K562 (cell line): ENCODE results near the gene SMG6. TPM values are rescaled to one million over a fixed set of nuclear protein-coding genes. Genes with fewer than 3 reads are reported as not detected.

ENCODE experiments used
- ATAC-seq: fragments of 200-7000 bp; cut with Tn5 transposase; 3 replicates; pipeline ENCODE4 v1.9.1; 2020; ENCODE audit warnings: moderate library complexity
- BruUV-seq: library from RNA; stranded (reverse); fragments of 400-500 nt; replicated peaks from 2 replicates; lab custom pipeline; 2021; lab: Mats Ljungman, UMichigan
- CTCF ChIA-PET: fragments of 300-600 bp; formaldehyde crosslinking; extraction: SDS; loops from one replicate; lab custom pipeline; 2021; ENCODE audit warnings: low intra/inter-chr PET ratio; lab: Yijun Ruan, JAX
- POLR2A ChIA-PET: fragments of 300-600, 350-650 bp; sonication (Branson Sonifier 250); formaldehyde crosslinking; extraction: SDS; loops from one replicate; lab custom pipeline; 2021; ENCODE audit warnings: antibody characterized with exemption, inconsistent platforms; lab: Yijun Ruan, JAX
- DNase-seq, 4 experiments: peaks; one replicate each; pipeline versions ENCODE4 v3.0.0 to v3.0.0-alpha.2; 2011 to 2018; ENCODE audit warnings: low spot score in 3 of 4, mixed read lengths in 3 of 4; ENCODE audit errors: extremely low read depth in 1 of 4
- FAIRE-seq: peaks from 2 replicates; lab custom pipeline; 2011; peaks lifted over from hg19 to GRCh38; lab: Jason Lieb, UNC
- H2AFZ ChIP-seq: 2 replicates; pipeline ENCODE4 v1.6.0; 2011; ENCODE audit warnings: low read depth, low read length, control low read depth, inconsistent platforms
- H3K27ac ChIP-seq: fragments of 200-600 bp; 3 replicates; pipeline ENCODE4 v1.8.0; 2011; ENCODE audit warnings: low read depth, mild to moderate bottlenecking, control low read depth, inconsistent platforms, low read length, moderate library complexity, mixed read lengths; ENCODE audit errors: extremely low read depth
- H3K27me3 ChIP-seq, 2 experiments: fragments of 300-600 bp in 1 of 2; 2 replicates in 1 of 2; 3 replicates in 1 of 2; pipeline versions ENCODE4 v1.6.0 to v1.8.0; 2011; ENCODE audit warnings: inconsistent platforms in 2 of 2, low read length in 2 of 2, mild to moderate bottlenecking in 1 of 2, mixed read lengths in 1 of 2, moderate library complexity in 1 of 2; ENCODE audit not compliant: control insufficient read depth in 2 of 2, insufficient read depth in 2 of 2
- H3K36me3 ChIP-seq: fragments of 300-600 bp; 3 replicates; pipeline ENCODE4 v1.8.0; 2011; ENCODE audit warnings: mild to moderate bottlenecking, low read length, inconsistent platforms; ENCODE audit not compliant: control insufficient read depth, insufficient read depth
- H3K4me1 ChIP-seq, 2 experiments: fragments of 200-600 bp in 1 of 2; replicated peaks in 1 of 2; 2 replicates in 1 of 2; 3 replicates in 1 of 2; pipeline versions ENCODE4 v1.5.1 to v1.8.0; 2011; ENCODE audit warnings: inconsistent platforms in 2 of 2, low read length in 2 of 2, mild to moderate bottlenecking in 1 of 2, mixed read lengths in 1 of 2, moderate library complexity in 1 of 2; ENCODE audit not compliant: control insufficient read depth in 2 of 2, insufficient read depth in 2 of 2
- H3K4me2 ChIP-seq: 2 replicates; pipeline ENCODE4 v1.6.1; 2011; ENCODE audit warnings: low read length, control low read depth, inconsistent platforms, mixed read lengths; ENCODE audit not compliant: insufficient read depth
- H3K4me3 ChIP-seq: fragments of 200-600 bp; sonication (generic), shearing (Covaris generic); 2 replicates; pipeline ENCODE4 v1.5.1; 2016; ENCODE audit warnings: control low read depth, inconsistent platforms
- H3K79me2 ChIP-seq: fragments of 200-600 bp; 3 replicates; pipeline ENCODE4 v1.8.0; 2011; ENCODE audit warnings: low read length, inconsistent platforms; ENCODE audit not compliant: control insufficient read depth, insufficient read depth
- H3K9ac ChIP-seq, 2 experiments: 2 replicates each; pipeline versions ENCODE4 v1.6.0 to v1.6.1; 2011; ENCODE audit warnings: low read depth in 2 of 2, low read length in 2 of 2, control low read depth in 1 of 2, inconsistent platforms in 1 of 2, mild to moderate bottlenecking in 1 of 2, mixed read lengths in 1 of 2; ENCODE audit not compliant: insufficient read depth in 1 of 2
- H3K9me1 ChIP-seq: one replicate; pipeline ENCODE4 v1.6.0; 2011; ENCODE audit warnings: inconsistent platforms, mild to moderate bottlenecking, low read length, moderate library complexity; ENCODE audit not compliant: control insufficient read depth, insufficient read depth
- H3K9me3 ChIP-seq: replicated peaks from 2 replicates; pipeline ENCODE4 v1.5.1; 2011; ENCODE audit warnings: low read depth, low read length, inconsistent platforms; ENCODE audit not compliant: control insufficient read depth, insufficient read depth
- H4K20me1 ChIP-seq: replicated peaks from 2 replicates; pipeline ENCODE4 v1.6.1; 2011; ENCODE audit warnings: low read length, inconsistent platforms, mixed read lengths; ENCODE audit not compliant: control insufficient read depth, insufficient read depth
- CHD2 ChIP-seq: IDR thresholded peaks from 2 replicates; pipeline ENCODE4 v1.6.1; 2011; ENCODE audit warnings: low read depth, low read length
- CREBBP ChIP-seq: IDR thresholded peaks from one replicate; pipeline ENCODE4 v1.6.1; 2012; ENCODE audit warnings: low read depth, mild to moderate bottlenecking, control low read depth, inconsistent platforms, low read length
- DMBX1 ChIP-seq: fragments of 250-450 bp; sonication (Bioruptor Pico); IDR thresholded peaks from 2 replicates; pipeline ENCODE4 v1.8.0; 2022; ENCODE audit warnings: inconsistent platforms, mild to moderate bottlenecking, moderate library complexity, borderline replicate concordance
- GMEB1 ChIP-seq: fragments of 250-450 bp; sonication (Bioruptor Pico); IDR thresholded peaks from 2 replicates; pipeline ENCODE4 v1.4.0; 2020; ENCODE audit warnings: mild to moderate bottlenecking
- HLTF ChIP-seq: fragments of 450-650 bp; IDR thresholded peaks from 2 replicates; pipeline ENCODE4 v1.6.1; 2016
- JUNB ChIP-seq: fragments of 450-650 bp; formaldehyde crosslinking; conservative IDR thresholded peaks from 2 replicates; pipeline ENCODE4 v1.4.0; 2020; ENCODE audit warnings: mild to moderate bottlenecking
- MECOM ChIP-seq: fragments of 250-450 bp; sonication (Bioruptor Pico); IDR thresholded peaks from 2 replicates; pipeline ENCODE4 v1.8.0; 2022; ENCODE audit warnings: inconsistent platforms
- POLR2AphosphoS5 ChIP-seq: IDR thresholded peaks from 2 replicates; pipeline ENCODE4 v1.6.1; 2011; ENCODE audit warnings: mild to moderate bottlenecking, low read depth, low read length, moderate library complexity; ENCODE audit not compliant: control insufficient read depth, insufficient read depth
- RHOXF2B ChIP-seq: fragments of 250-450 bp; sonication (Bioruptor Pico); conservative IDR thresholded peaks from 2 replicates; pipeline ENCODE4 v1.5.1; 2021
- SPI1 ChIP-seq: IDR thresholded peaks from 2 replicates; pipeline ENCODE4 v1.6.1; 2011; ENCODE audit warnings: low read depth, low read length, control low read depth, borderline replicate concordance
- SRSF7 ChIP-seq: fragments of 200-400 bp; formaldehyde crosslinking; optimal IDR thresholded peaks from 2 replicates; pipeline ENCODE3; 2017; ENCODE audit warnings: mild to moderate bottlenecking, low read depth, low read length
- ZBTB1 ChIP-seq: sonication (generic); formaldehyde crosslinking; IDR thresholded peaks from 2 replicates; pipeline ENCODE4 v1.8.1; 2023; ENCODE audit warnings: missing genetic modification reagents, low read depth, mild to moderate bottlenecking, borderline replicate concordance
- ZFP30 ChIP-seq: fragments of 250-450 bp; sonication (Bioruptor Pico); IDR thresholded peaks from 2 replicates; pipeline ENCODE4 v1.8.0; 2022; ENCODE audit warnings: moderate library complexity, mild to moderate bottlenecking, inconsistent platforms, borderline replicate concordance
- ZFPM2 ChIP-seq: fragments of 250-450 bp; sonication (Bioruptor Pico); IDR thresholded peaks from 2 replicates; pipeline ENCODE4 v1.5.1; 2022; ENCODE audit warnings: mild to moderate bottlenecking
- ZNF644 ChIP-seq: fragments of 200-800 bp; sonication (Bioruptor generic); IDR thresholded peaks from 2 replicates; pipeline ENCODE4 v1.6.1; 2016; ENCODE audit warnings: low read depth, missing genetic modification characterization, missing compliant biosample characterization
- ZNF668 ChIP-seq: fragments of 250-450 bp; sonication (Bioruptor Pico); IDR thresholded peaks from 2 replicates; pipeline ENCODE4 v1.8.0; 2022; ENCODE audit warnings: mild to moderate bottlenecking, inconsistent platforms
- ZNF778 ChIP-seq: fragments of 450-650 bp; formaldehyde crosslinking; IDR thresholded peaks from 2 replicates; pipeline ENCODE4 v1.4.0; 2020; ENCODE audit warnings: mild to moderate bottlenecking, moderate library complexity
- WGBS: fragments of 100-300 bp; shearing (Covaris generic); methylation state at CpG from one replicate; pipeline ENCODE4 v1.1.6; 2016; ENCODE audit warnings: low coverage, mixed read lengths; ENCODE audit not compliant: insufficient coverage; ENCODE audit errors: missing lambda C conversion rate; 5-methylcytosine and 5-hydroxymethylcytosine counted together
- in situ Hi-C: fragments of 300-500 bp; cut with MboI; formaldehyde crosslinking; loops from 4 replicates; pipeline ENCODE4 v1.15.0; 2018; ENCODE audit warnings: inconsistent platforms, mixed read lengths
- intact Hi-C: fragments of 100-400 bp; cut with micrococcal nuclease; formaldehyde crosslinking; loops from 2 replicates; pipeline ENCODE4 v1.14.2; 2022
- polyA plus RNA-seq, 8 experiments: library from polyadenylated mRNA; depleted of rRNA in 4 of 8; stranded (reverse) in 5 of 8; unstranded in 3 of 8; fragments of >200 nt; fragmentation: Nextera tagmentation in 2 of 8; fragmentation: Illumina TruSeq in 1 of 8; extraction: Ambion mirVana in 2 of 8; extraction: Trizol in 1 of 8; gene quantifications; 2 replicates each; pipeline versions ENCODE4 v1.2.1 to v1.2.3, GENCODE V29; 2011 to 2014; ENCODE audit warnings: inconsistent platforms in 1 of 8, missing spikeins in 1 of 8
- total RNA-seq, 7 experiments: library from RNA; depleted of rRNA in 6 of 7; stranded (reverse); fragments of >200 nt in 6 of 7; fragmentation: Illumina TruSeq in 2 of 7; extraction: Trizol in 2 of 7; gene quantifications; 2 replicates each; pipeline versions ENCODE4 v1.2.1 to v1.2.3, GENCODE V29; 2011 to 2021; ENCODE audit warnings: low replicate concordance in 1 of 7
- TF ChIP-seq, protein P1 (sequence below): sonication (generic); formaldehyde crosslinking; IDR thresholded peaks from 2 replicates; pipeline ENCODE4 v1.8.0; 2022; ENCODE audit warnings: mild to moderate bottlenecking, low read depth, missing genetic modification reagents
- TF ChIP-seq, protein P2 (sequence below): fragments of 250-450 bp; sonication (Bioruptor Pico); IDR thresholded peaks from 2 replicates; pipeline ENCODE4 v1.9.0; 2021; ENCODE audit warnings: mild to moderate bottlenecking
- TF ChIP-seq, protein P3 (sequence below): fragments of 450-650 bp; IDR thresholded peaks from 2 replicates; pipeline ENCODE4 v1.6.1; 2016; ENCODE audit warnings: borderline replicate concordance

Gene SMG6
- total and polyA plus RNA-seq, 9 of the 15 experiments (the other 6 are each of a cell fraction or from before 2014, with no cell fraction given), result 0.44 to 13.9 (median 6.0) TPM

DNA sequence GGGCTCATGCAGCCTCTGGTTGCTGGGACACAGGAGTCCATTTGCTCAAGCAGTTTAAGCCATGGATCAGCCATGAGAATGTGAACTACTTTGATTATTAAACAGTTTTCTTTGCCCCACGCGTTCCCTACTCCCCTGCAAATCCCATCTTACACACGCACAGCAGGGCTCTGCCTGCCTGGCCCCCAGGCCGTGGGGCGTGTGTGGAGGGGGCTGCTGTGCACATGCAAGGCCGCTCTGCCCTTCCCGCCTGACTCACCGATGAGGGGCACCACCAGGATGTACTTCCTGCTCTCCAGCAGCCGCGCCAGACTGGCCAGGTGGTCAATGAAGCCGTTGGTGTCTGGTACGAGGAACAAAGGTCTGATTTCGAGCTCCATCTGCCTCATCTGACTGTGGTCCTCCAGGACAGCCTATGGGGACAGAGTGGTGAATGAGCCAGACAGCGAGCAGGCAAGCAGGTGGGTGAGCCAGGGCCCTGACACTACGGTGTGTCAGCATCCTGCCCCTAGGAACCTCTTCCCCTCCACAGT, 235.0 kb downstream of the SMG6 start:
- WGBS, result 82% methylated on average over 10 of the region's 15 CpGs
- ChIA-PET POLR2A (interaction anchor here (1.1 kb wide), 1 partner anchor 9 kb away, joined by 4 read pairs; no protein-coding TSS in a partner anchor), CTCF (no interaction called here)
- Histone ChIP-seq H3K9ac (no peak overlapping the region), H3K27me3 (no peaks in the 10 kb centered on the region), H3K4me2 (no peak overlapping the region), H4K20me1 (no peaks in the 10 kb centered on the region), H3K9me3 (no peaks in the 10 kb centered on the region), H3K4me1 (peaks cover 0 to 6% of the 10 kb centered on the region in 2 experiments; a peak in 1 of 5 replicates), H3K27ac (no peak overlapping the region), H2AFZ (no peak overlapping the region), H3K9me1 (no peaks in the 10 kb centered on the region), H3K79me2 (no peaks in the 10 kb centered on the region), H3K36me3 (peaks cover 21% of the 10 kb centered on the region; the same call in 2 of the 3 replicates), H3K4me3 (no peak overlapping the region)
- in situ Hi-C loops (loop anchor here (10.0 kb wide), 1 partner anchor 176 kb away; no protein-coding TSS in a partner anchor), intact Hi-C loops (no loop called here)
- BruUV-seq, result no TSS peak
- no peak for DNase-seq
- FAIRE-seq, result no peak
- ATAC-seq, result no peak
- TF ChIP-seq, protein P1, sequence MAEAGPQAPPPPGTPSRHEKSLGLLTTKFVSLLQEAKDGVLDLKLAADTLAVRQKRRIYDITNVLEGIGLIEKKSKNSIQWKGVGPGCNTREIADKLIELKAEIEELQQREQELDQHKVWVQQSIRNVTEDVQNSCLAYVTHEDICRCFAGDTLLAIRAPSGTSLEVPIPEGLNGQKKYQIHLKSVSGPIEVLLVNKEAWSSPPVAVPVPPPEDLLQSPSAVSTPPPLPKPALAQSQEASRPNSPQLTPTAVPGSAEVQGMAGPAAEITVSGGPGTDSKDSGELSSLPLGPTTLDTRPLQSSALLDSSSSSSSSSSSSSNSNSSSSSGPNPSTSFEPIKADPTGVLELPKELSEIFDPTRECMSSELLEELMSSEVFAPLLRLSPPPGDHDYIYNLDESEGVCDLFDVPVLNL (CRISPR knock-in tag), result no peak
- no peak for TF ChIP-seq MECOM (CRISPR knock-in tag)
- no peak for TF ChIP-seq ZBTB1 (CRISPR knock-in tag)
- TF ChIP-seq DMBX1 (CRISPR knock-in tag), result no peak
- TF ChIP-seq ZNF778 (CRISPR knock-in tag), result no peak
- TF ChIP-seq HLTF, result no peak
- no peak for TF ChIP-seq ZNF644 (tag)
- TF ChIP-seq GMEB1 (CRISPR knock-in tag), result no peak
- no peak for TF ChIP-seq JUNB (CRISPR knock-in tag)
- TF ChIP-seq ZFPM2 (CRISPR knock-in tag), result no peak
- TF ChIP-seq SRSF7, result no peak
- TF ChIP-seq, protein P2, sequence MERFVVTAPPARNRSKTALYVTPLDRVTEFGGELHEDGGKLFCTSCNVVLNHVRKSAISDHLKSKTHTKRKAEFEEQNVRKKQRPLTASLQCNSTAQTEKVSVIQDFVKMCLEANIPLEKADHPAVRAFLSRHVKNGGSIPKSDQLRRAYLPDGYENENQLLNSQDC, result no peak
- no peak for TF ChIP-seq SPI1
- no peak for TF ChIP-seq ZNF668 (CRISPR knock-in tag)
- no peak for TF ChIP-seq CHD2
- TF ChIP-seq, protein P3, sequence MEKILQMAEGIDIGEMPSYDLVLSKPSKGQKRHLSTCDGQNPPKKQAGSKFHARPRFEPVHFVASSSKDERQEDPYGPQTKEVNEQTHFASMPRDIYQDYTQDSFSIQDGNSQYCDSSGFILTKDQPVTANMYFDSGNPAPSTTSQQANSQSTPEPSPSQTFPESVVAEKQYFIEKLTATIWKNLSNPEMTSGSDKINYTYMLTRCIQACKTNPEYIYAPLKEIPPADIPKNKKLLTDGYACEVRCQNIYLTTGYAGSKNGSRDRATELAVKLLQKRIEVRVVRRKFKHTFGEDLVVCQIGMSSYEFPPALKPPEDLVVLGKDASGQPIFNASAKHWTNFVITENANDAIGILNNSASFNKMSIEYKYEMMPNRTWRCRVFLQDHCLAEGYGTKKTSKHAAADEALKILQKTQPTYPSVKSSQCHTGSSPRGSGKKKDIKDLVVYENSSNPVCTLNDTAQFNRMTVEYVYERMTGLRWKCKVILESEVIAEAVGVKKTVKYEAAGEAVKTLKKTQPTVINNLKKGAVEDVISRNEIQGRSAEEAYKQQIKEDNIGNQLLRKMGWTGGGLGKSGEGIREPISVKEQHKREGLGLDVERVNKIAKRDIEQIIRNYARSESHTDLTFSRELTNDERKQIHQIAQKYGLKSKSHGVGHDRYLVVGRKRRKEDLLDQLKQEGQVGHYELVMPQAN, result no peak
- TF ChIP-seq CREBBP, result no peak
- no peak for TF ChIP-seq RHOXF2B (CRISPR knock-in tag)
- no peak for TF ChIP-seq POLR2AphosphoS5
- TF ChIP-seq ZFP30 (CRISPR knock-in tag), result no peak
